Gastrocnemius medialis (tissue), 4 donors: Measurements from ENCODE around the gene ITIH5. TPM values are rescaled to one million over a fixed set of nuclear protein-coding genes. Genes with fewer than 3 reads are reported as not detected.

Experiments used
- ATAC-seq, 2 donors: fragments of 150-250 bp; one replicate each; pipeline ENCODE4 v1.9.1; 2016
- DNase-seq, 2 donors: peaks; one replicate each; pipeline ENCODE4 v3.0.0-alpha.2; 2019
- H3K27ac ChIP-seq, 4 donors: fragments of 200-600 bp; sonication (generic); 1 replicate in 1 of 4; 2 replicates in 3 of 4; pipeline ENCODE4 v1.5.1; 2016 to 2018; ENCODE audit warnings: mild to moderate bottlenecking in 2 of 4, moderate library complexity in 1 of 4
- H3K27me3 ChIP-seq, 3 donors: fragments of 200-600 bp; sonication (generic) in 2 of 3; 1 replicate in 1 of 3; 2 replicates in 2 of 3; pipeline versions ENCODE4 v1.5.1 to v1.6.0; 2016 to 2019; ENCODE audit warnings: mild to moderate bottlenecking in 1 of 3, moderate library complexity in 1 of 3
- H3K36me3 ChIP-seq, 2 donors: fragments of 200-600 bp; sonication (generic) in 1 of 2; one replicate each; pipeline ENCODE4 v1.5.1; 2017 to 2018
- H3K4me1 ChIP-seq, 2 donors: fragments of 200-600 bp; sonication (generic) in 1 of 2; one replicate each; pipeline ENCODE4 v1.5.1; 2016 to 2017; ENCODE audit warnings: mild to moderate bottlenecking in 2 of 2
- H3K4me3 ChIP-seq, 4 donors: fragments of 200-600 bp; sonication (generic) in 3 of 4; 1 replicate in 1 of 4; 2 replicates in 3 of 4; pipeline ENCODE4 v1.5.1; 2016 to 2019; ENCODE audit warnings: mild to moderate bottlenecking in 2 of 4
- H3K9me3 ChIP-seq, 3 donors: fragments of 200-600 bp; sonication (generic) in 2 of 3; 1 replicate in 1 of 3; 2 replicates in 2 of 3; pipeline ENCODE4 v1.5.1; 2016 to 2019
- CTCF ChIP-seq, 5 experiments: fragments of 450-650 bp in 3 of 5; fragments of 200-600 bp in 2 of 5; sonication (generic) in 2 of 5; IDR thresholded peaks in 4 of 5; conservative IDR thresholded peaks in 1 of 5; 1 replicate in 4 of 5; 2 replicates in 1 of 5; pipeline ENCODE4 v1.5.1; 2016 to 2019; ENCODE audit warnings: antibody characterized with exemption in 5 of 5, mild to moderate bottlenecking in 3 of 5, moderate library complexity in 3 of 5
- POLR2A ChIP-seq, 2 donors: fragments of 450-650 bp; IDR thresholded peaks; one replicate each; pipeline ENCODE4 v1.6.1; 2017; ENCODE audit warnings: antibody characterized with exemption in 2 of 2, mild to moderate bottlenecking in 2 of 2, moderate library complexity in 2 of 2
- in situ Hi-C, 4 donors: fragments of 200-750 bp; cut with MboI; loops; one replicate each; pipeline versions ENCODE4 v1.15.0 to v1.8.0; 2017; ENCODE audit warnings: low sequenced_read_pairs in 4 of 4
- intact Hi-C: fragments of 100-400 bp; cut with DNase I; formaldehyde crosslinking; loops from one replicate; pipeline ENCODE4 v1.15.1; 2023; ENCODE audit warnings: low total_unique reads
- total RNA-seq, 4 donors: library from RNA; depleted of rRNA; stranded (reverse); fragments of >200 nt; gene quantifications; one replicate each; pipeline versions ENCODE4 v1.1.0 to v1.2.3, GENCODE V29; 2016

Gene ITIH5
- total RNA-seq, 4 donors from 2014 or later, result 3.9 to 14.0 (median 6.9) TPM

GRCh38 chr10:7547829-7548228 is 118.9 kb downstream of the ITIH5 start:
- in situ Hi-C loops (no loop called here), intact Hi-C loops (loop anchor here (5.0 kb wide), 1 partner anchor 124 kb away; no protein-coding TSS in a partner anchor)
- H3K9me3 ChIP-seq, result no peaks in the 10 kb centered on the region
- peaks cover 0 to 3% of the 10 kb centered on the region in 2 donors for H3K4me1 ChIP-seq
- DNase-seq, result no peak
- H3K27ac ChIP-seq, result peak overlapping the region in 1 of 4 donors; percentile 43
- ATAC-seq, result peak; percentile 36 to 39
- H3K36me3 ChIP-seq, result no peaks in the 10 kb centered on the region
- TF ChIP-seq POLR2A (IDR thresholded peaks at IDR 0.05) (no peak), CTCF (IDR thresholded peaks at IDR 0.05 in 4 of 5, conservative IDR thresholded peaks at IDR 0.05 in 1 of 5) (no peak)
- no peak overlapping the region for H3K4me3 ChIP-seq
- H3K27me3 ChIP-seq, result peaks cover 0 to 9% (median 2%) of the 10 kb centered on the region in 3 donors

- peaks cover 0 to 9% (median 3%) of the 10 kb centered on the region in 3 donors for H3K27me3 ChIP-seq
- no peaks in the 10 kb centered on the region for H3K9me3 ChIP-seq
- TF ChIP-seq CTCF (IDR thresholded peaks at IDR 0.05 in 4 of 5, conservative IDR thresholded peaks at IDR 0.05 in 1 of 5) (no peak), POLR2A (IDR thresholded peaks at IDR 0.05) (no peak)
- H3K4me3 ChIP-seq, result no peak overlapping the region
- ATAC-seq, result no peak
- peak overlapping the region in 1 of 4 donors; percentile 43 for H3K27ac ChIP-seq
- DNase-seq, result no peak
- intact Hi-C loops, result loop anchor here (5.0 kb wide), 1 partner anchor 125 kb away; no protein-coding TSS in a partner anchor
- peaks cover 0 to 3% of the 10 kb centered on the region in 2 donors for H3K4me1 ChIP-seq
- in situ Hi-C loops, result no loop called here
- no peaks in the 10 kb centered on the region for H3K36me3 ChIP-seq
Observed at GRCh38 chr10:7547206-7547605, 119.6 kb downstream of the ITIH5 start.

GRCh38 chr10:7546385-7546967 is 120.3 kb downstream of the ITIH5 start:
- ATAC-seq (no peak), DNase-seq (no peak)
- peaks cover 0 to 6% of the 10 kb centered on the region in 2 donors for H3K4me1 ChIP-seq
- no peaks in the 10 kb centered on the region for H3K36me3 ChIP-seq
- no peak overlapping the region for H3K4me3 ChIP-seq
- no peak overlapping the region for H3K27ac ChIP-seq
- H3K9me3 ChIP-seq, result no peaks in the 10 kb centered on the region
- in situ Hi-C loops (no loop called here), intact Hi-C loops (loop anchor here (5.0 kb wide), 1 partner anchor 126 kb away; no protein-coding TSS in a partner anchor)
- H3K27me3 ChIP-seq, result peaks cover 0 to 3% (median 1%) of the 10 kb centered on the region in 3 donors
- TF ChIP-seq POLR2A (IDR thresholded peaks at IDR 0.05), result no peak
- TF ChIP-seq CTCF (IDR thresholded peaks at IDR 0.05 in 4 of 5, conservative IDR thresholded peaks at IDR 0.05 in 1 of 5), result no peak

GRCh38 chr10:7545792-7546191 is 121.0 kb downstream of the ITIH5 start:
- no peak for DNase-seq
- no peak for ATAC-seq
- in situ Hi-C loops, result no loop called here
- Histone ChIP-seq H3K9me3 (no peaks in the 10 kb centered on the region), H3K4me1 (peaks cover 0 to 6% of the 10 kb centered on the region in 2 donors), H3K4me3 (no peak overlapping the region), H3K27me3 (peaks cover 0 to 3% (median 0%) of the 10 kb centered on the region in 3 donors), H3K27ac (no peak overlapping the region), H3K36me3 (no peaks in the 10 kb centered on the region)
- intact Hi-C loops, result loop anchor here (5.0 kb wide), 1 partner anchor 127 kb away; no protein-coding TSS in a partner anchor
- TF ChIP-seq POLR2A (IDR thresholded peaks at IDR 0.05) (no peak), CTCF (IDR thresholded peaks at IDR 0.05 in 4 of 5, conservative IDR thresholded peaks at IDR 0.05 in 1 of 5) (no peak)
